ENCODE data around the gene ANKS6.

ANKS6 gene

GRCh38 chr9:98791608-98792490 lies 4.5 kb downstream of the ANKS6 start:
- no peak for DNase-seq (ENCODE audit: low read depth in 2 of 2)

- peak; percentile 81 to 83 for DNase-seq (ENCODE audit: low read depth in 2 of 2)
Measured at GRCh38 chr9:98790842-98791607, 5.3 kb downstream of the ANKS6 start.

- no peak for DNase-seq (ENCODE audit: low read depth in 2 of 2)
Measured at GRCh38 chr9:98790134-98790841, 6.1 kb downstream of the ANKS6 start.

GRCh38 chr9:98789483-98790133 lies 6.7 kb downstream of the ANKS6 start:
- no peak for DNase-seq (ENCODE audit: low read depth in 2 of 2)

GRCh38 chr9:98787766-98788335 lies 8.5 kb downstream of the ANKS6 start:
- no peak for DNase-seq (ENCODE audit: low read depth in 2 of 2)

- DNase-seq (ENCODE audit: low read depth in 2 of 2): no peak
Measured at GRCh38 chr9:98786750-98787510, 9.4 kb downstream of the ANKS6 start.

GRCh38 chr9:98784831-98785806 lies 11.2 kb downstream of the ANKS6 start:
- DNase-seq (ENCODE audit: low read depth in 2 of 2): no peak

- DNase-seq (ENCODE audit: low read depth in 2 of 2): no peak
Measured at GRCh38 chr9:98783518-98784226, 12.7 kb downstream of the ANKS6 start.

GRCh38 chr9:98781588-98782383 lies 14.6 kb downstream of the ANKS6 start:
- no peak for DNase-seq (ENCODE audit: low read depth in 2 of 2)

- no peak for DNase-seq (ENCODE audit: low read depth in 2 of 2)
Measured at GRCh38 chr9:98780059-98780749, 16.2 kb downstream of the ANKS6 start.

GRCh38 chr9:98778711-98779530 lies 17.4 kb downstream of the ANKS6 start:
- DNase-seq (ENCODE audit: low read depth in 2 of 2): no peak

- no peak for DNase-seq (ENCODE audit: low read depth in 2 of 2)
Measured at GRCh38 chr9:98778251-98778650, 18.1 kb downstream of the ANKS6 start.

- no peak for DNase-seq (ENCODE audit: low read depth in 2 of 2)
Measured at GRCh38 chr9:98777618-98778017, 18.7 kb downstream of the ANKS6 start.

GRCh38 chr9:98775831-98776441 lies 20.4 kb downstream of the ANKS6 start:
- peak in 1 of 2 experiments; percentile 21 for DNase-seq (ENCODE audit: low read depth in 2 of 2)

- DNase-seq (ENCODE audit: low read depth in 2 of 2): no peak
Measured at GRCh38 chr9:98774746-98775145, 21.6 kb downstream of the ANKS6 start.

GRCh38 chr9:98773721-98774120 lies 22.6 kb downstream of the ANKS6 start:
- DNase-seq (ENCODE audit: low read depth in 2 of 2): no peak
